Measurements from ENCODE around the gene SSTR5. TPM values are rescaled to one million over a fixed set of nuclear protein-coding genes. Genes with fewer than 3 reads are reported as not detected.

The SSTR5 gene
- total and polyA plus RNA-seq, 8 donors = 0.11 TPM; not detected in 7

- no peak for DNase-seq
- no peak for TF ChIP-seq CTCF (IDR thresholded peaks at IDR 0.05)
Measured at GRCh38 chr16:1069154-1069553, 3.4 kb upstream of the SSTR5 start.

DNA sequence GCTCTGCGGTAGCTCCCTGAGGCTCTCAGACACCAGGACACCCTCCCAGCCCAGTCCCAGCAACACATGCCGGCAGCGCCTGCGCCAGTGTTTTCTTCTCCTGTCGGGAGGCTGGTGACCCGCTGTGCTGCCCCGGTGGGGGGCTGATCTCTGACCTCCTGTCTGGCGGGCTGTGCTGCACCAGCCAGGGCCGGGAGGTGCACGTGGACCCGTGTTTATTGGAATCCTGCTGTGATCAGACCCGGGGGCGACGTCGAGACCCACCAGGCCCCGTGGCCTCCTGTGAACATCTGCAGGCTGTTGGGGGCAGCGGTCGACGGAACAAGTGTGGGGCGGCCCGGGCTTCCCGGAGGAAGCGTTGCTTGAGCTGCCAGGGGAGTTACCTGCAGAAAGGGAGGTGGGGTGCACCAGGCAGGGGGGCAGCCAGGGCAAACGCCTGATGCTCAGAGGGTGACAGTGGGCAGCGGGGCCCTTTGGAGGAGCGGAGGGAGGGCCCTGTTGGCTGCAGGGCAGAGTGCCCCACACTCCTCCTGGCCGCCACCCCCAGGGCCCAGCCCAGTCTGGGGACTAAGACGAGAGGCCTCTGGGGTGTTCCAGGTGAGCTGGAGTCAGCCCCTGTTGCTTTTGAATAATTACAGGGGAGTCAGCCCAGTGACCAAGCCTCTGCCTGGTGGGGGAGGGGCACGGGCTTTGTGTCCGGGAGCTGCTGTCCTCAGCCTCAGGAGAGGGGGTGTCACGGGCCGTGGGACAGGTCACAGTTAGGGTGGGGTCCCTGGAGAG, 2.3 kb upstream of the SSTR5 start:
- H3K9me3 ChIP-seq = no peaks in the 10 kb centered on the region
- H3K36me3 ChIP-seq = no peaks in the 10 kb centered on the region
- H3K4me3 ChIP-seq = no peak overlapping the region
- ATAC-seq (no peak), DNase-seq (no peak)
- no peak overlapping the region for H3K27ac ChIP-seq
- H3K27me3 ChIP-seq = peaks cover 37 to 100% of the 10 kb centered on the region in 2 donors
- no peak for TF ChIP-seq CTCF (IDR thresholded peaks at IDR 0.05)
- no peaks in the 10 kb centered on the region for H3K4me1 ChIP-seq
- intact Hi-C loops (cut with DNase I) = no loop called here

More at GRCh38 chr16:1069154-1069553, 3.4 kb upstream of the SSTR5 start:
- no peaks in the 10 kb centered on the region for H3K9me3 ChIP-seq
- no peak overlapping the region for H3K27ac ChIP-seq
- no peaks in the 10 kb centered on the region for H3K4me1 ChIP-seq
- H3K27me3 ChIP-seq = peaks cover 44 to 100% of the 10 kb centered on the region in 2 donors
- intact Hi-C loops (cut with DNase I) = no loop called here
- no peak for ATAC-seq
- H3K4me3 ChIP-seq = no peak overlapping the region
- H3K36me3 ChIP-seq = no peaks in the 10 kb centered on the region

GRCh38 chr16:1070864-1071408, 1.6 kb upstream of the SSTR5 start:
- intact Hi-C loops (cut with DNase I) = no loop called here
- ATAC-seq = no peak
- H3K27me3 ChIP-seq = peaks cover 36 to 97% of the 10 kb centered on the region in 2 donors

DNA sequence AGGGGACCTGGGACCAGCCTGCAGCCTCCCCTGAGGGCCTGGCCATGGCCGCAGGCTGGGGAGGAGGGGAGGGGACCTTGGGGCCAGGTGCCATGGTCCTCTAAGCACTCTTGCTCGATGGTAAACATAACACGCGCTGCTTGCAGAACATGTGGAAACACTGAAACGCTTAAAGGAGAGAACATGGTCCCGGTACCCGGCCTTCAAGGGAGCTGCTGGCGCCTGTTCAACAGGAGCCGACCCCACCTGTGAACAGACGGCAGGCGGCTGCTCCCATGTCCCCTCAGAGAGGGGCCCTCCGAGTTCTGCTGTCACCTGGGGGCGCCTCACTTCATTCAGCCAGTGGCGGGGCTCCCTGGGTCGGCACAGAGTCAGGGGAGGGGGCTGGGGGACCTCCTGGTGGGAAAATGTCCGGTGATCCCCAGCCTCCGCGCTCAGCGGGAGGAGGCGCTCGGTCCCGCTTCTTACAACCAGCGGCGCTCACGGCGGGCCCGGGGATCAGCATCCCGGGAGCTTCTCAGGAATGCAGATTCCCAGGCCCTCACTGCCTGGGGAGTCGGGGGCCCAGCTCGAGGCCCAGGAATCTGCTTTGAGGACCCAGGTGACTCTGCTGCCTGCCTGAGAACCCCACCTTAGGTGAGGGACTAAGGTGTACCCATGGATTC, 854 bp upstream of the SSTR5 start:
- no peak for TF ChIP-seq CTCF (IDR thresholded peaks at IDR 0.05)
- DNase-seq (no peak), ATAC-seq (no peak)
- no peaks in the 10 kb centered on the region for H3K4me1 ChIP-seq
- H3K27me3 ChIP-seq = peaks cover 36 to 95% of the 10 kb centered on the region in 2 donors
- intact Hi-C loops (cut with DNase I) = no loop called here
- H3K9me3 ChIP-seq = no peaks in the 10 kb centered on the region
- H3K27ac ChIP-seq = no peak overlapping the region
- H3K4me3 ChIP-seq = no peak overlapping the region
- H3K36me3 ChIP-seq = no peaks in the 10 kb centered on the region

More at GRCh38 chr16:1070864-1071408, 1.6 kb upstream of the SSTR5 start:
- no peak for DNase-seq
- no peak overlapping the region for H3K27ac ChIP-seq
- no peaks in the 10 kb centered on the region for H3K36me3 ChIP-seq
- no peak for TF ChIP-seq CTCF (IDR thresholded peaks at IDR 0.05)
- H3K4me3 ChIP-seq = no peak overlapping the region
- no peaks in the 10 kb centered on the region for H3K4me1 ChIP-seq
- no peaks in the 10 kb centered on the region for H3K9me3 ChIP-seq

DNA sequence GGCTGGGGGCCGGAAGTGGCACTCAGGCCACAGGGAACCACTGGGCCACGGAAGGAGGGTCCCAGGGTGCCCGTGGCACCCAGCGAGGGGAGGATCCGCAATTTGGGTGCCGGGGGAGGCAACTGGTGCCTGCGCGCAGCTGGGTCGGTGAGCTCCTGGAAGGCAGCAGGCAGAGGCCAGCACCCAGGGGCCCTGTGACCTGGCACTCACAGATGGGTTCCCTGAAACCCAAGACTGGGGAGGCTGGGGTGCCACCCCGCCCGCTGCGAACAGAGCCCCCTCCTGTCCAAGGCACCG, 663 bp downstream of the SSTR5 start:
- DNase-seq (no peak), ATAC-seq (no peak)
- H3K9me3 ChIP-seq = no peaks in the 10 kb centered on the region
- no peak for TF ChIP-seq CTCF (IDR thresholded peaks at IDR 0.05)
- H3K36me3 ChIP-seq = no peaks in the 10 kb centered on the region
- intact Hi-C loops (cut with DNase I) = no loop called here
- no peak overlapping the region for H3K4me3 ChIP-seq
- no peaks in the 10 kb centered on the region for H3K4me1 ChIP-seq
- H3K27ac ChIP-seq = no peak overlapping the region
- peaks cover 36 to 95% of the 10 kb centered on the region in 2 donors for H3K27me3 ChIP-seq
